ENCODE results near the gene HSD3B1.
"Not testable (repeated sequence)": the region's sequence is repeated elsewhere in the genome, so short reads cannot be mapped to it uniquely, and the experiment has no call there.

The HSD3B1 gene

GRCh38 chr1:119553302-119554071, 46.5 kb downstream of the HSD3B1 start:
- not testable (repeated sequence) for DNase-seq (ENCODE audit: low read depth in 2 of 2)

- no peak for DNase-seq (ENCODE audit: low read depth in 2 of 2)
Observed at GRCh38 chr1:119554183-119554582, 47.2 kb downstream of the HSD3B1 start.

- DNase-seq (ENCODE audit: low read depth in 2 of 2) = no peak
Observed at GRCh38 chr1:119556423-119556822, 49.4 kb downstream of the HSD3B1 start.

GRCh38 chr1:119560402-119560801, 53.4 kb downstream of the HSD3B1 start:
- not testable (repeated sequence) for DNase-seq (ENCODE audit: low read depth in 2 of 2)

GRCh38 chr1:119564548-119564947, 57.5 kb downstream of the HSD3B1 start:
- no peak for DNase-seq (ENCODE audit: low read depth in 2 of 2)

All from stimulated activated CD8-positive, alpha-beta memory T cell treated with anti-CD3 and anti-CD28 coated beads, Interleukin-7, amount 100 ng/mL, for 1 hour (primary cell).